K562 (cell line): ENCODE measurements around the gene HSF4. TPM values are rescaled to one million over a fixed set of nuclear protein-coding genes. Genes with fewer than 3 reads are reported as not detected.

Experiments used
- ATF1 ChIP-seq, 2 experiments: fragments of 450-650 bp in 1 of 2; IDR thresholded peaks; 2 replicates each; pipeline ENCODE4 v1.6.1; 2016; ENCODE audit warnings: missing compliant biosample characterization in 1 of 2, missing genetic modification characterization in 1 of 2
- GABPB2 ChIP-seq: fragments of 250-450 bp; sonication (Bioruptor Pico); conservative IDR thresholded peaks from 2 replicates; pipeline ENCODE4 v1.5.1; 2021; ENCODE audit warnings: mild to moderate bottlenecking
- HDAC1 ChIP-seq, 2 experiments: fragments of 450-650 bp; IDR thresholded peaks; 2 replicates each; pipeline ENCODE4 v1.6.1; 2016 to 2017; ENCODE audit warnings: inconsistent platforms in 1 of 2, mild to moderate bottlenecking in 1 of 2, moderate library complexity in 1 of 2
- HSF4 ChIP-seq: fragments of 250-450 bp; sonication (Bioruptor Pico); IDR thresholded peaks from 2 replicates; pipeline ENCODE4 v2.1.2; 2022; ENCODE audit warnings: mild to moderate bottlenecking, moderate library complexity, borderline replicate concordance
- KDM5B ChIP-seq: fragments of 200-600 bp; sonication (generic); IDR thresholded peaks from 2 replicates; pipeline ENCODE4 v1.6.1; 2012; ENCODE audit warnings: low read depth, mild to moderate bottlenecking, moderate library complexity, low read length, control low read depth, inconsistent platforms; ENCODE audit not compliant: insufficient replicate concordance
- MLLT1 ChIP-seq, 2 experiments: fragments of 450-650 bp; IDR thresholded peaks; 2 replicates each; pipeline ENCODE4 v1.6.1; 2016
- MNT ChIP-seq, 2 experiments: fragments of 450-650 bp; conservative IDR thresholded peaks; 2 replicates each; pipeline ENCODE4 v1.6.1; 2017; ENCODE audit warnings: mild to moderate bottlenecking in 2 of 2, moderate library complexity in 2 of 2
- TFE3 ChIP-seq: fragments of 450-650 bp; formaldehyde crosslinking; IDR thresholded peaks from 2 replicates; pipeline ENCODE4 v1.4.0; 2020; ENCODE audit warnings: mild to moderate bottlenecking, mixed read lengths
- YBX1 ChIP-seq: fragments of 450-650 bp; IDR thresholded peaks from 2 replicates; pipeline ENCODE4 v1.7.1; 2016; ENCODE audit warnings: mild to moderate bottlenecking
- ZBTB1 ChIP-seq: sonication (generic); formaldehyde crosslinking; IDR thresholded peaks from 2 replicates; pipeline ENCODE4 v1.8.1; 2023; ENCODE audit warnings: missing genetic modification reagents, low read depth, mild to moderate bottlenecking, borderline replicate concordance
- ZBTB8A ChIP-seq: fragments of 450-650 bp; IDR thresholded peaks from 2 replicates; pipeline ENCODE4 v1.6.1; 2018; ENCODE audit warnings: mild to moderate bottlenecking, moderate library complexity; ENCODE audit not compliant: partially characterized antibody
- ZFP91 ChIP-seq: sonication (generic); formaldehyde crosslinking; IDR thresholded peaks from 2 replicates; pipeline ENCODE4 v1.8.0; 2022; ENCODE audit warnings: mild to moderate bottlenecking, missing genetic modification reagents
- ZHX1 ChIP-seq: fragments of 150-350 bp; conservative IDR thresholded peaks from 2 replicates; pipeline ENCODE4 v1.6.1; 2014; ENCODE audit warnings: low read length
- ZKSCAN3 ChIP-seq: fragments of 250-450 bp; sonication (Bioruptor Pico); IDR thresholded peaks from 2 replicates; pipeline ENCODE4 v1.4.0; 2020
- ZNF174 ChIP-seq: fragments of 250-450 bp; sonication (Bioruptor Pico); IDR thresholded peaks from 2 replicates; pipeline ENCODE4 v1.4.0; 2020; ENCODE audit warnings: mild to moderate bottlenecking
- ZNF431 ChIP-seq: sonication (generic); formaldehyde crosslinking; IDR thresholded peaks from 2 replicates; pipeline ENCODE4 v1.8.0; 2022; ENCODE audit warnings: mild to moderate bottlenecking, missing genetic modification reagents
- ZNF668 ChIP-seq: fragments of 250-450 bp; sonication (Bioruptor Pico); IDR thresholded peaks from 2 replicates; pipeline ENCODE4 v1.8.0; 2022; ENCODE audit warnings: mild to moderate bottlenecking, inconsistent platforms
- ZNF76 ChIP-seq: fragments of 250-450 bp; sonication (Bioruptor Pico); IDR thresholded peaks from 2 replicates; pipeline ENCODE4 v1.4.0; 2020; ENCODE audit warnings: mild to moderate bottlenecking, moderate library complexity, borderline replicate concordance
- polyA plus RNA-seq, 8 experiments: library from polyadenylated mRNA; depleted of rRNA in 4 of 8; stranded (reverse) in 5 of 8; unstranded in 3 of 8; fragments of >200 nt; fragmentation: Nextera tagmentation in 2 of 8; fragmentation: Illumina TruSeq in 1 of 8; extraction: Ambion mirVana in 2 of 8; extraction: Trizol in 1 of 8; gene quantifications; 2 replicates each; pipeline versions ENCODE4 v1.2.1 to v1.2.3, GENCODE V29; 2011 to 2014; ENCODE audit warnings: inconsistent platforms in 1 of 8, missing spikeins in 1 of 8
- total RNA-seq, 7 experiments: library from RNA; depleted of rRNA in 6 of 7; stranded (reverse); fragments of >200 nt in 6 of 7; fragmentation: Illumina TruSeq in 2 of 7; extraction: Trizol in 2 of 7; gene quantifications; 2 replicates each; pipeline versions ENCODE4 v1.2.1 to v1.2.3, GENCODE V29; 2011 to 2021; ENCODE audit warnings: low replicate concordance in 1 of 7

The HSF4 gene
- total and polyA plus RNA-seq, 9 of the 15 experiments (the other 6 are each of a cell fraction or from before 2014, with no cell fraction given) = 0.50 to 35.4 (median 8.8) TPM; not detected in 1

GRCh38 chr16:67150833-67151396, 13.6 kb upstream of the HSF4 start, which contains the start of gene B3GNT9 (continued):
- TF ChIP-seq ZFP91 (no peak), ZBTB8A (no peak), ZHX1 (no peak), TFE3 (CRISPR knock-in tag) (peak; percentile 30; the same call in 1 of the 2 replicates), GABPB2 (CRISPR knock-in tag) (no peak), ZNF431 (CRISPR knock-in tag) (no peak), YBX1 (no peak), ZBTB1 (CRISPR knock-in tag) (no peak), ZNF174 (no peak), ZNF76 (CRISPR knock-in tag) (no peak), MNT (conservative IDR thresholded peaks at IDR 0.05) (peak in 1 of 2 experiments; percentile 55; a peak in 3 of 4 replicates), ATF1 (CRISPR knock-in tag; IDR thresholded peaks at IDR 0.05) (no peak), ATF1 (tag; IDR thresholded peaks at IDR 0.05) (no peak), MLLT1 (IDR thresholded peaks at IDR 0.05) (no peak), ZKSCAN3 (no peak), ZNF668 (no peak), HDAC1 (IDR thresholded peaks at IDR 0.05) (0 out of 4 replicates have a peak, but pooled peaks of 1 of the 2 experiments have one; percentile 42), HSF4 (CRISPR knock-in tag) (no peak), KDM5B (no peak)
